Cardiac muscle cell (in vitro differentiated cells and primary cell): ENCODE data around the gene SOAT2. TPM values are rescaled to one million over a fixed set of nuclear protein-coding genes. Genes with fewer than 3 reads are reported as not detected.

Source experiments
- DNase-seq, 2 donors: peaks; one replicate each; pipeline versions ENCODE4 v3.0.0 to v3.0.0-alpha.2; 2010 to 2017; ENCODE audit warnings: low read depth in 1 of 2, low spot score in 1 of 2
- H3K27ac ChIP-seq: fragments of 200-600 bp; sonication (generic); 2 replicates; pipeline ENCODE4 v1.5.1; 2016
- H3K27me3 ChIP-seq: fragments of 200-600 bp; sonication (generic); 2 replicates; pipeline ENCODE4 v1.6.0; 2016; ENCODE audit warnings: control low read depth
- H3K36me3 ChIP-seq: fragments of 200-600 bp; sonication (generic); 2 replicates; pipeline ENCODE4 v1.5.1; 2016; ENCODE audit warnings: control low read depth
- H3K4me1 ChIP-seq: fragments of 200-600 bp; sonication (generic); 2 replicates; pipeline ENCODE4 v1.8.1; 2017; ENCODE audit warnings: low read depth, mild to moderate bottlenecking, mixed run types
- H3K4me3 ChIP-seq: fragments of 200-600 bp; sonication (generic); 2 replicates; pipeline ENCODE4 v1.5.1; 2016; ENCODE audit warnings: mild to moderate bottlenecking
- H3K9me3 ChIP-seq: fragments of 200-600 bp; sonication (generic); 2 replicates; pipeline ENCODE4 v1.5.1; 2017; ENCODE audit warnings: low read depth, mild to moderate bottlenecking, control low read depth
- CTCF ChIP-seq: IDR thresholded peaks from 2 replicates; pipeline ENCODE4 v1.5.1; 2012; ENCODE audit warnings: low read depth, mild to moderate bottlenecking, low read length
- polyA plus RNA-seq: library from polyadenylated mRNA; unstranded; fragments of >200 nt; fragmentation: Nextera tagmentation; extraction: Ambion mirVana; gene quantifications from 2 replicates; pipeline ENCODE4 v1.2.1, GENCODE V29; 2016
- total RNA-seq: library from RNA; depleted of rRNA; stranded (reverse); fragments of >200 nt; gene quantifications from 2 replicates; pipeline ENCODE4 v1.2.3, GENCODE V29; 2016

Gene SOAT2
- total and polyA plus RNA-seq, 2 experiments from 2014 or later: 0.57 to 1.9 TPM

- H3K4me1 ChIP-seq: peaks cover 13% of the 10 kb centered on the region
- no peaks in the 10 kb centered on the region for H3K9me3 ChIP-seq
- no peak overlapping the region for H3K27ac ChIP-seq
- no peaks in the 10 kb centered on the region for H3K27me3 ChIP-seq
- no peak overlapping the region for H3K4me3 ChIP-seq
- DNase-seq: peak in 1 of 2 donors; percentile 79
- no peaks in the 10 kb centered on the region for H3K36me3 ChIP-seq
- no peak for TF ChIP-seq CTCF
Measured at GRCh38 chr12:53063708-53064612, 39.3 kb upstream of the SOAT2 start.

- Histone ChIP-seq H3K4me3 (no peak overlapping the region), H3K4me1 (peaks cover 18% of the 10 kb centered on the region), H3K27me3 (no peaks in the 10 kb centered on the region), H3K36me3 (no peaks in the 10 kb centered on the region), H3K9me3 (no peaks in the 10 kb centered on the region), H3K27ac (no peak overlapping the region)
- peak in 1 of 2 donors; percentile 16 for DNase-seq
- TF ChIP-seq CTCF: no peak
Measured at GRCh38 chr12:53064613-53065436, 38.5 kb upstream of the SOAT2 start.

DNA sequence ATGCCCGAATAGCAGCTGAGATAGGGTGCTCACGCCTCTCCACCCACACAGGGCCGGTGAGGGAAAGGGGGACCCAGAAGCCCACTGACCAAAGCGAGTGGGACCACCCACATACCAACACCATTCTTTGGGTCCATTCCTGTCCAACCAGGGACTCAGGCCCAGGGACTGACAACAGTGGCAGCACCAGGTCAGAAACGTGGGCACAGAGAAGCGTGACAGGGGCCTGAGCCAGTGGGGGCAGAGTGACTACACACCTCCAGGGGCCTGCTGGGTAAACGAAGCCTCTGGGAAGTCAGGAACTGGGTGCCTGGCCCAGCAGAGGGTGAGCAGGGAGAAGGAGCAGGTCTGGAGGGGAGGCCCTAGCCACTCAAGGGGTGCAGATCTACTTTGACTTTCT, 37.8 kb upstream of the SOAT2 start:
- Histone ChIP-seq H3K9me3 (no peaks in the 10 kb centered on the region), H3K27me3 (no peaks in the 10 kb centered on the region), H3K4me1 (peaks cover 24% of the 10 kb centered on the region), H3K27ac (no peak overlapping the region), H3K36me3 (no peaks in the 10 kb centered on the region), H3K4me3 (no peak overlapping the region)
- no peak for DNase-seq
- TF ChIP-seq CTCF: no peak

DNA sequence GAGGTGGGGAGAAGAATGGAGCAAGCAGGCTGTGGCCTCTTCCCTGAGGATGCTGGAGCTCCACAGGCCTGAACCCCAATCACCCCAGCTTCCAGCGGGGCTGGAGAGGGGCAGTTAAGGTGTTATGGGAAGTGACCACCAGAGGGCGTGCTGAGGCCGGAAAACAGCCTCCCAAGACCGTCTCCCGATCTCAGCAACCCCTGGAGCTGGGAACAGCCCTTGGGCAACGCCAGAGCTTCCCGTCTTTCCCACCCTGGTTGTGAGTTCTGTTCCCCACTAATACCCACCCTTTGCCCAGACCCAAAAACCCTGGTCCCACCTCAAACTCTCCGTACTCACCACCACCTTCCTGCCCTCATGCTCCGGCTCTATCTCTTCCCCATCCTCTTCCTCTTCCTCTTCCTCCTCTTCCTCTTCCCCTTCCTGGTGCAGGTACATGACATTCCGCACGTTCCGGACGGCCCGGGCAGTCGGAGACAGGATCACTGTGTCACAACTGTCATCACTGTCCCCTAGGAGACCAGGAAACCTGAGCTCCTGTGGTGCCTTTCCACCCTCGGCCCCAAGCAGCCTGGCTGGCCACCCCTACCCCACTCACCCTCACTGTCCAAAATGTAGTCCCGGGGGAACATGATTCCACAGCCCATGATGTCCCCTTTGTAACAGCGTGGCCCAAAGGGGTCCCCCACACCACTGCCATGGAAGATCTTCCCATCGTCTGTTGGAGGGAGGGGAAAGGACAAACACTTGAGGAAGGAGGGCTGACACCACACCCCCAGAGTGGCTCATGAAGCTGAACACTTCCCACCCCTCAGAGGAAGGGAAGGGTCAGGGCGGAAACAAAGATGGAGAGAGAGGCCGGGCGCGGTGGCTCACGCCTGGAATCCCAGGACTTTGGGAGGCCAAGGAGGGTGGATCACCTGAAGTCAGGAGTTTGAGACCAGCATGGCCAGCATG, 37.0 kb upstream of the SOAT2 start:
- TF ChIP-seq CTCF: peak; percentile 83
- H3K27ac ChIP-seq: no peak overlapping the region
- no peaks in the 10 kb centered on the region for H3K27me3 ChIP-seq
- H3K4me1 ChIP-seq: peaks cover 32% of the 10 kb centered on the region
- no peaks in the 10 kb centered on the region for H3K9me3 ChIP-seq
- H3K4me3 ChIP-seq: no peak overlapping the region
- no peaks in the 10 kb centered on the region for H3K36me3 ChIP-seq
- peak; percentile 88 to 89 for DNase-seq
